IgD-negative memory B cell (primary cell): ENCODE measurements around the gene CAGE1. TPM values are rescaled to one million over a fixed set of nuclear protein-coding genes. Genes with fewer than 3 reads are reported as not detected.
"Not testable (repeated sequence)": the region's sequence is repeated elsewhere in the genome, so short reads cannot be mapped to it uniquely, and the experiment has no call there.

Experiments used
- H3K27ac Mint-ChIP-seq, 3 donors: one replicate each; pipeline ENCODE4 v1.8.0; 2020 to 2022; ENCODE audit warnings: mild to moderate bottlenecking in 3 of 3, mixed read lengths in 3 of 3, moderate library complexity in 1 of 3
- H3K27me3 Mint-ChIP-seq: one replicate; pipeline ENCODE4 v1.8.0; 2021; ENCODE audit warnings: mixed read lengths
- H3K36me3 Mint-ChIP-seq: one replicate; pipeline ENCODE4 v1.8.0; 2020; ENCODE audit warnings: mild to moderate bottlenecking, mixed read lengths
- H3K4me1 Mint-ChIP-seq, 3 donors: one replicate each; pipeline ENCODE4 v1.8.0; 2020 to 2022; ENCODE audit warnings: mixed read lengths in 3 of 3, mild to moderate bottlenecking in 1 of 3
- H3K4me3 Mint-ChIP-seq, 4 donors: one replicate each; pipeline ENCODE4 v1.8.0; 2020 to 2022; ENCODE audit warnings: mild to moderate bottlenecking in 4 of 4, mixed read lengths in 4 of 4, moderate library complexity in 3 of 4
- H3K9me3 Mint-ChIP-seq, 3 donors: one replicate each; pipeline ENCODE4 v1.8.0; 2020 to 2021; ENCODE audit warnings: mixed read lengths in 3 of 3, mild to moderate bottlenecking in 1 of 3
- polyA plus RNA-seq: library from polyadenylated mRNA; unstranded; fragments of 300-500 nt; fragmentation: Illumina TruSeq; gene quantifications from one replicate; pipeline ENCODE4 v1.2.3, GENCODE V29; 2021

Gene CAGE1
- polyA plus RNA-seq, 1 donor from 2014 or later, result not detected

GRCh38 chr6:7389162-7389450 is 436 bp downstream of the CAGE1 start:
- Mint-ChIP-seq H3K27ac (peak overlapping the region; percentile 98 to 100 (median 99)), H3K27me3 (peaks cover 2% of the 10 kb centered on the region), H3K4me3 (peak overlapping the region; percentile 96 to 98 (median 97)), H3K4me1 (peaks cover 35% of the 10 kb centered on the region in 3 donors), H3K9me3 (no peaks in the 10 kb centered on the region), H3K36me3 (peaks cover 2% of the 10 kb centered on the region)

DNA sequence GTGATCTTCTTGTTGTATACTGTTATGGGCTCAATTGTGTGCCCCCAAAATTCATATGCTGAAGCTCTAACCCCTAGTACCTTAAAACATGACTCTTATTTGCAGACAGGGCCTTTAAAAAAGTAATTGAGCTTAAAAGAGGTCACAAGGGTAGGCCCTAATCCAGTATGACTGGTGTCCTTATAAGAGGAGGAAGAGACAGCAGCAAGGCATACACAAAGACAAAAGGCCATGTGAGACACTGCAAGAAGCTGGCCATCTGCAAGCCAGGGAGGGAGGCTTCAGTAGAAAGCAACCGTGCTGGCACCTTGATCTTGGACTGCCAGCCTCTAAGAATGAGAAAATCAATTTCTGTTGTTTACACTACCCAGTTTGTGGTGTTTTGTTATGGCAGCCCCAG is 8.4 kb downstream of the CAGE1 start:
- H3K4me1 Mint-ChIP-seq, result no peaks in the 10 kb centered on the region
- no peak overlapping the region for H3K4me3 Mint-ChIP-seq
- H3K27me3 Mint-ChIP-seq, result peaks cover 7% of the 10 kb centered on the region
- no peak overlapping the region for H3K27ac Mint-ChIP-seq
- no peaks in the 10 kb centered on the region for H3K36me3 Mint-ChIP-seq
- no peaks in the 10 kb centered on the region for H3K9me3 Mint-ChIP-seq

DNA sequence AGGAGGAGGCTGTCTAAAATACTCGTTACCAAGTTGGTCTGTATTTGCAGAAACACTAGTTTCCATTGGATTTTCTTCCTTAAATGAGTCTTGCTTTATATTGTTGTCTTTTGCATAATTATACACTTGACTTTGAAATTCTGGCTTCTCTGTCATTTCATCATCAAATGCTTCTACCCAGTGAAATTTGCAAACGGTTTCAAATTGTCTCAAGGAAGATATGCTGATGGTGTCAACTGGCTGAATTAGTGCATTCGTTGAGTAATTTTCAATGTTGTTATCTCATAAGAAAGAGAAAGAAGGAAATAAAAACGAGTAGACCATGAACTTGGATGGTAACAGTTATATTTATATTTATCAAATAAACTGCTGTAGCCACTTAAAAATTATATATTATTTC is 10.8 kb downstream of the CAGE1 start:
- Mint-ChIP-seq H3K4me3 (no peak overlapping the region), H3K36me3 (no peaks in the 10 kb centered on the region), H3K4me1 (peaks cover 0 to 3% (median 0%) of the 10 kb centered on the region in 3 donors), H3K9me3 (no peaks in the 10 kb centered on the region), H3K27ac (no peak overlapping the region), H3K27me3 (peaks cover 6% of the 10 kb centered on the region)

GRCh38 chr6:7377961-7378360 is 11.6 kb downstream of the CAGE1 start:
- Mint-ChIP-seq H3K4me1 (peaks cover 0 to 6% (median 3%) of the 10 kb centered on the region in 3 donors), H3K36me3 (no peaks in the 10 kb centered on the region), H3K9me3 (no peaks in the 10 kb centered on the region), H3K27me3 (peaks cover 6% of the 10 kb centered on the region), H3K27ac (no peak overlapping the region), H3K4me3 (no peak overlapping the region)

DNA sequence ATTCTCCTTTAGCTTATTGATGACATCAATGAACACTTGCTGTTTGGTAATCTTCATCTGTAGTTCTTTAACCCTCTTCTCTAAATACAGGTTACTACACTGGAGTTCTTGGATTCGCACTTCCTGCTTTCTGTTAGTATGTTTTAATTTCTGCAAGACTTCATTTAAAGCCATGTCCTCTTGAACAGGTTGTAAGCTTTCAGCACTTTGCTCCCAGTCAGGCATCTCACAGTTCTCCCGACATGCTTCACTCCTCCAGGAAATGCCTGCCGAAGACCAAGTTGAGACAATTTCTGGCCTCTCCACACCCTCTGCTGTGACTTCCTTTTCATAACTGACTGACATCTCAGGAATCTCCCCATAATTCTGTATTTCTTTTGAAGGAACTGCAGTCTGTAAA is 15.8 kb downstream of the CAGE1 start:
- no peak overlapping the region for H3K27ac Mint-ChIP-seq
- H3K9me3 Mint-ChIP-seq, result peaks cover 0 to 2% (median 0%) of the 10 kb centered on the region in 3 donors
- H3K4me3 Mint-ChIP-seq, result no peak overlapping the region
- H3K4me1 Mint-ChIP-seq, result peaks cover 0 to 6% (median 3%) of the 10 kb centered on the region in 3 donors
- H3K36me3 Mint-ChIP-seq, result no peaks in the 10 kb centered on the region
- H3K27me3 Mint-ChIP-seq, result peaks cover 3% of the 10 kb centered on the region

GRCh38 chr6:7367408-7367807 is 22.1 kb downstream of the CAGE1 start:
- H3K9me3 Mint-ChIP-seq, result no peaks in the 10 kb centered on the region
- peaks cover 0 to 2% (median 0%) of the 10 kb centered on the region in 3 donors for H3K4me1 Mint-ChIP-seq
- H3K4me3 Mint-ChIP-seq, result no peak overlapping the region
- peaks cover 1% of the 10 kb centered on the region for H3K27me3 Mint-ChIP-seq
- no peaks in the 10 kb centered on the region for H3K36me3 Mint-ChIP-seq
- H3K27ac Mint-ChIP-seq, result no peak overlapping the region

DNA sequence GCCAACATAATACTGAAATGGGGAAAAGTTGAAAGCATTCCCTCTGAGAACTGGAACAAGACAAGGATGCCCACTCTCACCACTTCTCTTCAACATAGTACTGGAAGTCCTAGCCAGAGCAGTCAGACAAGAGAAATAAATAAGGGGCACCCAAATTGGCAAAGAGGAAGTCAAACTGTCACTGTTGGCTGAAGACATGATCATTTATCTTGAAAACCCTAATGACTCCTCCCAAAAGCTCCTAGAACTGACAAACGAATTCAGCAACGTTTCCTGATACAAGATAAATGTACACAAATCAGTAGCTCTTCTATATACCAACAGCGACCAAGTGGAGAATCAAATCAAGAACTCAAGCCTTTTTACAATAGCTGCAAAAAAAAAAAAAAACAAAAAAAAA is 37.6 kb downstream of the CAGE1 start:
- H3K36me3 Mint-ChIP-seq, H3K4me1 Mint-ChIP-seq, H3K27ac Mint-ChIP-seq, H3K4me3 Mint-ChIP-seq, H3K9me3 Mint-ChIP-seq: not testable (repeated sequence)
- H3K27me3 Mint-ChIP-seq, result peaks cover 12% of the 10 kb centered on the region

DNA sequence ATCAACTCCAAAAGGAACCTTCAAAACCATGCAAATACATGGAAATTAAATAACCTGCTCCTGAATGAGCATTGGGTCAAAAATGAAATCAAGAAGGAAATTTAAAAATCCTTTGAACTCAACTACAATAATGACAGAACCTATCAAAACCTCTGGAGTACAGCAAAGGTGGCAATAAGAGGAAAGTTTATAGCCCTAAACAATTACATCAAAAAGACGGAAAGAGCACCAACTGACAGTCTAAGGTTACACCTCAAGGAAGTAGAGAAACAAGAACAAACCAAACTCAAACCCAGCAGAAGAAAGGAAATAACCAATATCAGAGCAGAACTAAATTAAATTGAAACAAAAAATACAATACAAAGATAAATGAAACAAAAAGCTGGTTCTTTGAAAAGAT is 39.0 kb downstream of the CAGE1 start:
- not testable (repeated sequence) for H3K4me3 Mint-ChIP-seq, H3K36me3 Mint-ChIP-seq, H3K4me1 Mint-ChIP-seq, H3K9me3 Mint-ChIP-seq, H3K27ac Mint-ChIP-seq
- peaks cover 12% of the 10 kb centered on the region for H3K27me3 Mint-ChIP-seq

DNA sequence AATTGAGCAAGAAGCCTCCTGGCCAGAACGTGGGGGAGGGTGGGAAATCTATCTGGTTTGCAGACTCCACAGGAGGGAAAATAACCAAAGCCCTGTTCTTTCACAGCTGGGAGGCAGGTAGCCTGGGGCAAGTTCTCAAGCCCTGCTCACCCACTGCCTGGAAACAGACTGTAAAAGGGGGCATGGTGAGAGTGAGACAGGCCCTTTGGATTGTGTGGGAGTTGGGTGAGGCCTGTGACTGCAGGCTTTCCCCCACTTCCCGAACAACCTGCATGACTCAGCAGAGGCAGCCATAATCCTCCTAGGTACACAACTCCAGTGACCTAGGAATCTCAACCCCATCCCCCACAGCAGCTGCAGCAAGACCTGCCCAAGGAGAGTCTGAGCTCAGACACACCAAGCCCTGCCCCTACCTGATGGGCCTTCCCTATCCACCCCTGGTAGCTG is 42.0 kb downstream of the CAGE1 start:
- peak overlapping the region in 1 of 3 donors; percentile 74 for H3K27ac Mint-ChIP-seq
- H3K27me3 Mint-ChIP-seq, result peaks cover 12% of the 10 kb centered on the region
- H3K4me3 Mint-ChIP-seq, H3K4me1 Mint-ChIP-seq, H3K9me3 Mint-ChIP-seq, H3K36me3 Mint-ChIP-seq: not testable (repeated sequence)

GRCh38 chr6:7344773-7345450 is 44.6 kb downstream of the CAGE1 start:
- H3K9me3 Mint-ChIP-seq, H3K27me3 Mint-ChIP-seq, H3K27ac Mint-ChIP-seq, H3K4me3 Mint-ChIP-seq, H3K36me3 Mint-ChIP-seq, H3K4me1 Mint-ChIP-seq: not testable (repeated sequence)

GRCh38 chr6:7343546-7344475 is 45.7 kb downstream of the CAGE1 start:
- no peaks in the 10 kb centered on the region for H3K9me3 Mint-ChIP-seq
- no peak overlapping the region for H3K27ac Mint-ChIP-seq
- H3K36me3 Mint-ChIP-seq, result no peaks in the 10 kb centered on the region
- no peaks in the 10 kb centered on the region for H3K4me1 Mint-ChIP-seq
- no peak overlapping the region for H3K4me3 Mint-ChIP-seq
- peaks cover 5% of the 10 kb centered on the region for H3K27me3 Mint-ChIP-seq

GRCh38 chr6:7341989-7342742 is 47.4 kb downstream of the CAGE1 start:
- Mint-ChIP-seq H3K27ac (no peak overlapping the region), H3K4me1 (no peaks in the 10 kb centered on the region), H3K9me3 (no peaks in the 10 kb centered on the region), H3K36me3 (no peaks in the 10 kb centered on the region), H3K27me3 (no peaks in the 10 kb centered on the region), H3K4me3 (no peak overlapping the region)

GRCh38 chr6:7341271-7341670 is 48.3 kb downstream of the CAGE1 start:
- H3K4me3 Mint-ChIP-seq, result peak overlapping the region in 1 of 4 donors; percentile 24
- no peaks in the 10 kb centered on the region for H3K9me3 Mint-ChIP-seq
- H3K36me3 Mint-ChIP-seq, result no peaks in the 10 kb centered on the region
- H3K27me3 Mint-ChIP-seq, result no peaks in the 10 kb centered on the region
- H3K27ac Mint-ChIP-seq, result no peak overlapping the region
- no peaks in the 10 kb centered on the region for H3K4me1 Mint-ChIP-seq

DNA sequence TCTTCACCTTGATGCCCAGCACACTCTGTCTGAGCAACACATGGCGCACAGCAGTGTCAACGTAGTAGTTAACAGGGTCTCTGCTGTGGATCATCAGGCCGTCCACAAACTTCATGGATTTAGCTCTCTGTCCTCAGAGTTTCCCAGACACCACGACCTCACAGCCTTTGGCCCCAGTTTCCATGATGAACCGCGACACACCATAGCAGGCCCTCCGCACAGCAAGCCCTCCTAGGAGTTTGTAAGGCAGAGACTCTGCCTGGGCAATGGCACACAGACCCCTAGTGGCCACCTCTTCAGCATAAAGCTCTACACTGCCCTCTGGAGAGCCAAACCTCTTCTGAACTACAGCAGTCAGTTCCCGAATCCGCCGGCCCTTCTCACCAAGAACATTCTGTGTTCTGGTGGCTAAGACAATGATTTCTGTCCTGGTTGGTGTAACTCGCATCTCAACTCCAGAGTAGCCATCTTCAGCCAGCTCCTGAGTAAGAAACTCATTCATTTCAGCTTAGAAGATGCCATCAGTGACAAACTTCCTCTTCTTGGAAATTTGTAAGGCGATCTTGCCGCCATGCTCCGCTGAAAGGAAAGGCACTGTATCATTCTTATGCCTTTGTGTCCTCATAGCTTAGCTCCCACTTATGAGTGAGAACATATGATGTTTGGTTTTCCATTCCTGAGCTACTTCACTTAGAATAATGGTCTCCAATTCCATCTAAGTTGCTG is 50.4 kb downstream of the CAGE1 start:
- not testable (repeated sequence) for H3K4me3 Mint-ChIP-seq, H3K27me3 Mint-ChIP-seq, H3K9me3 Mint-ChIP-seq, H3K36me3 Mint-ChIP-seq, H3K27ac Mint-ChIP-seq, H3K4me1 Mint-ChIP-seq

GRCh38 chr6:7338031-7338430 is 51.5 kb downstream of the CAGE1 start:
- H3K36me3 Mint-ChIP-seq, result no peaks in the 10 kb centered on the region
- H3K4me3 Mint-ChIP-seq, result no peak overlapping the region
- no peak overlapping the region for H3K27ac Mint-ChIP-seq
- no peaks in the 10 kb centered on the region for H3K27me3 Mint-ChIP-seq
- H3K4me1 Mint-ChIP-seq, result no peaks in the 10 kb centered on the region
- no peaks in the 10 kb centered on the region for H3K9me3 Mint-ChIP-seq
